Endodermal cell (in vitro differentiated cells): ENCODE results near the gene TTC32. TPM values are rescaled to one million over a fixed set of nuclear protein-coding genes. Genes with fewer than 3 reads are reported as not detected.

ENCODE experiments used
- DNase-seq: peaks from one replicate; pipeline ENCODE4 v3.0.0-alpha.2; 2017
- H3K27ac ChIP-seq: 2 replicates; pipeline ENCODE4 v1.5.1; 2013; ENCODE audit warnings: mild to moderate bottlenecking, low read depth, low read length, moderate library complexity
- H3K27me3 ChIP-seq: 2 replicates; pipeline ENCODE4 v1.6.1; 2013; ENCODE audit warnings: mild to moderate bottlenecking, low read length, moderate library complexity; ENCODE audit not compliant: insufficient read depth, control insufficient read depth, poor library complexity, severe bottlenecking
- H3K36me3 ChIP-seq: 2 replicates; pipeline ENCODE4 v1.7.0; 2013; ENCODE audit warnings: mild to moderate bottlenecking, low read length, moderate library complexity; ENCODE audit not compliant: control insufficient read depth, insufficient read depth
- H3K4me1 ChIP-seq: one replicate; pipeline ENCODE4 v1.7.0; 2013; ENCODE audit warnings: low read length; ENCODE audit not compliant: control insufficient read depth, insufficient read depth
- H3K4me3 ChIP-seq: 2 replicates; pipeline ENCODE4 v1.5.1; 2013; ENCODE audit warnings: mild to moderate bottlenecking, low read length, moderate library complexity
- H3K9ac ChIP-seq: 2 replicates; pipeline ENCODE4 v1.6.1; 2013; ENCODE audit warnings: mild to moderate bottlenecking, low read length, moderate library complexity; ENCODE audit not compliant: poor library complexity, severe bottlenecking; ENCODE audit errors: extremely low read depth
- H3K9me3 ChIP-seq: 2 replicates; pipeline ENCODE4 v1.6.1; 2013; ENCODE audit warnings: mild to moderate bottlenecking, low read length, moderate library complexity; ENCODE audit not compliant: control insufficient read depth
- H3K27ac Mint-ChIP-seq: 2 replicates; pipeline ENCODE4 v1.8.0; 2020; ENCODE audit warnings: mixed read lengths
- H3K27me3 Mint-ChIP-seq: 2 replicates; pipeline ENCODE4 v1.8.0; 2021; ENCODE audit warnings: mild to moderate bottlenecking, mixed read lengths; ENCODE audit not compliant: insufficient read depth
- H3K36me3 Mint-ChIP-seq: 2 replicates; pipeline ENCODE4 v1.8.0; 2020; ENCODE audit warnings: low read depth, mixed read lengths
- H3K4me1 Mint-ChIP-seq: 2 replicates; pipeline ENCODE4 v1.8.0; 2020; ENCODE audit warnings: mixed read lengths
- H3K4me3 Mint-ChIP-seq: 2 replicates; pipeline ENCODE4 v1.8.0; 2020; ENCODE audit warnings: mild to moderate bottlenecking, moderate library complexity, mixed read lengths
- H3K9me3 Mint-ChIP-seq: 2 replicates; pipeline ENCODE4 v1.8.0; 2020; ENCODE audit warnings: mild to moderate bottlenecking, mixed read lengths
- CTCF ChIP-seq: fragments of 200-600 bp; sonication (generic); conservative IDR thresholded peaks from 2 replicates; pipeline ENCODE4 v1.5.0; 2021; ENCODE audit warnings: antibody characterized with exemption, mild to moderate bottlenecking
- WGBS, 2 experiments: methylation state at CpG; one replicate each; pipeline versions ENCODE4 v1.1.5 to v1.1.7; 2013; ENCODE audit warnings: missing lambda C conversion rate in 2 of 2, mixed read lengths in 1 of 2; ENCODE audit not compliant: insufficient coverage in 1 of 2, insufficient read length in 1 of 2; 5-methylcytosine and 5-hydroxymethylcytosine counted together
- long read RNA-seq, 4 experiments: library from polyadenylated mRNA in 2 of 4; library from RNA in 1 of 4; library from capped mRNA in 1 of 4; stranded (forward) in 3 of 4; unstranded in 1 of 4; transcript quantifications; one replicate each; pipeline ENCODE4 v2.0.0, GENCODE V29; 2020 to 2021; ENCODE audit warnings: inconsistent platforms in 1 of 4
- polyA plus RNA-seq, 2 experiments: library from polyadenylated mRNA; stranded (reverse); fragments of 50-300 nt; gene quantifications; one replicate each; pipeline ENCODE4 v1.2.3, GENCODE V29; 2013
- total RNA-seq, 2 donors: library from RNA; stranded (reverse); fragmentation: NEBNext Ultra II Directional in 1 of 2; extraction: Animal tissue kit (Norgen Biotek cat#: 25700) in 1 of 2; gene quantifications; 2 replicates in 1 of 2; 3 replicates in 1 of 2; pipeline ENCODE4 v1.2.1, GENCODE V29; 2021

TTC32 gene
- 10 to 100 TPM; 10.2 to 13.0 TPM for total RNA-seq
- polyA plus RNA-seq (2013, experiment 1 of 2), result 19.4 TPM
- 19.7 TPM for polyA plus RNA-seq (2013, experiment 2 of 2)
- long read RNA-seq, experiment 1, partial matches to known transcripts, result 0 of 8 reads
- long read RNA-seq, experiment 1, other reads (novel, unspliced or antisense), result 6 of 8 reads
- long read RNA-seq, experiment 2, transcript TTC32-204 (2 exons, 710 nt), result major isoform, 9 of 18 reads
- long read RNA-seq, experiment 2, partial matches to known transcripts, result 0 of 18 reads
- long read RNA-seq, experiment 2, other reads (novel, unspliced or antisense), result 9 of 18 reads
- long read RNA-seq, experiment 3, transcript TTC32-204 (2 exons, 710 nt), result major isoform, 5 of 10 reads
- long read RNA-seq, experiment 3, partial matches to known transcripts, result 0 of 10 reads
- long read RNA-seq, experiment 3, other reads (novel, unspliced or antisense), result 5 of 10 reads
- long read RNA-seq, experiment 4, partial matches to known transcripts, result 0 of 10 reads
- long read RNA-seq, experiment 4, other reads (novel, unspliced or antisense), result 8 of 10 reads

GRCh38 chr2:19901442-19902215 lies at the start of gene TTC32:
TSS of gene TTC32 (minus strand) at chr2:19901983. CDS start at chr2:19901854, 129 bp downstream.
- Histone ChIP-seq H3K36me3 (no peaks in the 10 kb centered on the region), H3K4me3 (peak within 1 kb of the TSS; percentile 97), H3K27ac (peak within 1 kb of the TSS; percentile 83), H3K27me3 (no peaks in the 10 kb centered on the region), H3K9ac (peak within 1 kb of the TSS; percentile 94), H3K4me1 (peaks cover 4% of the 10 kb centered on the region), H3K9me3 (no peaks in the 10 kb centered on the region)
- peak; percentile 97 for DNase-seq
- Mint-ChIP-seq H3K4me3 (peak within 1 kb of the TSS; percentile 91), H3K9me3 (no peaks in the 10 kb centered on the region), H3K27me3 (peaks cover 11% of the 10 kb centered on the region), H3K27ac (peak within 1 kb of the TSS; percentile 100), H3K36me3 (peaks cover 2% of the 10 kb centered on the region), H3K4me1 (peaks cover 22% of the 10 kb centered on the region)
- whole genome bisulfite sequencing, 2 experiments, result 0% methylated on average over 32 to 65 of the region's 65 CpGs
- no peak for TF ChIP-seq CTCF

GRCh38 chr2:19949071-19949470 lies 47.3 kb upstream of the TTC32 start:
- no peaks in the 10 kb centered on the region for H3K36me3 ChIP-seq
- no peaks in the 10 kb centered on the region for H3K27me3 ChIP-seq
- TF ChIP-seq CTCF, result no peak
- DNase-seq, result no peak
- no peak overlapping the region for H3K27ac ChIP-seq
- peaks cover 16% of the 10 kb centered on the region for H3K36me3 Mint-ChIP-seq
- H3K4me3 Mint-ChIP-seq, result no peak overlapping the region
- H3K9ac ChIP-seq, result no peak overlapping the region
- H3K4me1 Mint-ChIP-seq, result peaks cover 7% of the 10 kb centered on the region
- no peak overlapping the region for H3K27ac Mint-ChIP-seq
- no peak overlapping the region for H3K4me3 ChIP-seq
- H3K9me3 ChIP-seq, result no peaks in the 10 kb centered on the region
- H3K9me3 Mint-ChIP-seq, result no peaks in the 10 kb centered on the region
- H3K4me1 ChIP-seq, result peaks cover 3% of the 10 kb centered on the region
- no peaks in the 10 kb centered on the region for H3K27me3 Mint-ChIP-seq

GRCh38 chr2:19947184-19947940 lies 45.6 kb upstream of the TTC32 start:
- Histone ChIP-seq H3K9me3 (no peaks in the 10 kb centered on the region), H3K27ac (no peak overlapping the region), H3K4me1 (peaks cover 7% of the 10 kb centered on the region), H3K27me3 (no peaks in the 10 kb centered on the region), H3K4me3 (no peak overlapping the region), H3K9ac (no peak overlapping the region), H3K36me3 (no peaks in the 10 kb centered on the region)
- Mint-ChIP-seq H3K27ac (no peak overlapping the region), H3K27me3 (no peaks in the 10 kb centered on the region), H3K36me3 (peaks cover 9% of the 10 kb centered on the region), H3K4me1 (peaks cover 18% of the 10 kb centered on the region), H3K9me3 (no peaks in the 10 kb centered on the region), H3K4me3 (no peak overlapping the region)
- WGBS, 2 experiments, result 92 to 100% methylated on average over 2 to 4 of the region's 4 CpGs
- no peak for TF ChIP-seq CTCF
- no peak for DNase-seq
